Jurkat, Clone E6-1 (cell line): Measurements from ENCODE around the gene RAB30.

Experiments
- DNase-seq: peaks from one replicate; pipeline ENCODE4 v3.0.0-alpha.2; 2011; ENCODE audit warnings: low read depth, low spot score
- H3K4me3 ChIP-seq: 2 replicates; pipeline ENCODE4 v1.5.1; 2011; ENCODE audit warnings: mild to moderate bottlenecking, low read length, control low read depth, moderate library complexity

Gene RAB30

GRCh38 chr11:82930229-82930628 lies 141.5 kb downstream of the RAB30 start:
- H3K4me3 ChIP-seq: no peak overlapping the region
- DNase-seq: no peak

- no peak overlapping the region for H3K4me3 ChIP-seq
- DNase-seq: no peak
These were observed 142.6 kb downstream of the RAB30 start for GRCh38 chr11:82929121-82929520.

GRCh38 chr11:82927264-82927880 lies 144.3 kb downstream of the RAB30 start:
- H3K4me3 ChIP-seq: no peak overlapping the region
- DNase-seq: peak; percentile 64

- no peak for DNase-seq
These were observed 147.0 kb downstream of the RAB30 start for GRCh38 chr11:82924522-82925224.

More at GRCh38 chr11:82924522-82925224, 147.0 kb downstream of the RAB30 start:
- H3K4me3 ChIP-seq: no peak overlapping the region
